Natural killer cell (primary cell): ENCODE data around the gene MTG1. TPM values are rescaled to one million over a fixed set of nuclear protein-coding genes. Genes with fewer than 3 reads are reported as not detected.

Source experiments
- ATAC-seq, 3 donors: fragments of 150-1000 bp in 2 of 3; fragments of 200-7000 bp in 1 of 3; cut with Tn5 transposase; 1 replicate in 1 of 3; 2 replicates in 2 of 3; pipeline ENCODE4 v1.10.0; 2021; ENCODE audit warnings: mild to moderate bottlenecking in 2 of 3, moderate library complexity in 2 of 3
- DNase-seq, 2 donors: peaks; one replicate each; pipeline versions ENCODE4 v3.0.0 to v3.0.0-alpha.2; 2013 to 2021; ENCODE audit warnings: mixed read lengths in 1 of 2
- H3K27ac ChIP-seq: one replicate; pipeline ENCODE4 v1.5.1; 2013; ENCODE audit warnings: mild to moderate bottlenecking, low read length
- H3K27me3 ChIP-seq: one replicate; pipeline ENCODE4 v1.6.1; 2013; ENCODE audit warnings: low read length; ENCODE audit not compliant: control insufficient read depth, insufficient read depth
- H3K36me3 ChIP-seq: one replicate; pipeline ENCODE4 v1.6.1; 2013; ENCODE audit warnings: low read length; ENCODE audit not compliant: control insufficient read depth, insufficient read depth
- H3K4me1 ChIP-seq: one replicate; pipeline ENCODE4 v1.6.1; 2013; ENCODE audit warnings: low read length; ENCODE audit not compliant: control insufficient read depth, insufficient read depth
- H3K4me3 ChIP-seq: one replicate; pipeline ENCODE4 v1.5.1; 2013; ENCODE audit warnings: low read length
- H3K9me3 ChIP-seq: one replicate; pipeline ENCODE4 v1.6.1; 2013; ENCODE audit warnings: low read length; ENCODE audit not compliant: control insufficient read depth, insufficient read depth
- H3K27ac Mint-ChIP-seq, 2 donors: one replicate each; pipeline ENCODE4 v1.8.0; 2022; ENCODE audit warnings: mild to moderate bottlenecking in 2 of 2, mixed read lengths in 2 of 2, moderate library complexity in 1 of 2
- H3K27me3 Mint-ChIP-seq, 2 donors: one replicate each; pipeline ENCODE4 v1.8.0; 2022; ENCODE audit warnings: low read depth in 2 of 2, mixed read lengths in 2 of 2
- H3K36me3 Mint-ChIP-seq: one replicate; pipeline ENCODE4 v1.8.0; 2022; ENCODE audit warnings: mixed read lengths
- H3K4me1 Mint-ChIP-seq, 2 donors: one replicate each; pipeline ENCODE4 v1.8.0; 2022; ENCODE audit warnings: mixed read lengths in 2 of 2
- H3K4me3 Mint-ChIP-seq: one replicate; pipeline ENCODE4 v1.8.0; 2022; ENCODE audit warnings: mild to moderate bottlenecking, moderate library complexity, mixed read lengths
- H3K9me3 Mint-ChIP-seq, 2 donors: one replicate each; pipeline ENCODE4 v1.8.0; 2022; ENCODE audit warnings: mixed read lengths in 2 of 2
- WGBS: methylation state at CpG from one replicate; pipeline ENCODE4 v1.1.7; 2013; ENCODE audit warnings: missing lambda C conversion rate; ENCODE audit not compliant: insufficient coverage; 5-methylcytosine and 5-hydroxymethylcytosine counted together
- intact Hi-C: fragments of 100-400 bp; cut with micrococcal nuclease; formaldehyde crosslinking; loops from one replicate; pipeline ENCODE4 v1.14.2; 2022
- total RNA-seq, 4 donors: library from RNA; stranded (reverse); fragments of 120-200 nt in 1 of 4; gene quantifications; one replicate each; pipeline versions ENCODE4 v1.2.3 to v1.2.4, GENCODE V29; 2013 to 2022
- TF ChIP-seq, protein P1 (sequence below): fragments of 200-600 bp; IDR thresholded peaks from one replicate; pipeline ENCODE4 v1.8.0; 2022; ENCODE audit warnings: antibody characterized with exemption

MTG1 gene
- total RNA-seq, 3 donors from 2014 or later (not counting 1 experiment from before 2014, with no cell fraction given), result 64.3 to 76.3 (median 67.1) TPM

DNA sequence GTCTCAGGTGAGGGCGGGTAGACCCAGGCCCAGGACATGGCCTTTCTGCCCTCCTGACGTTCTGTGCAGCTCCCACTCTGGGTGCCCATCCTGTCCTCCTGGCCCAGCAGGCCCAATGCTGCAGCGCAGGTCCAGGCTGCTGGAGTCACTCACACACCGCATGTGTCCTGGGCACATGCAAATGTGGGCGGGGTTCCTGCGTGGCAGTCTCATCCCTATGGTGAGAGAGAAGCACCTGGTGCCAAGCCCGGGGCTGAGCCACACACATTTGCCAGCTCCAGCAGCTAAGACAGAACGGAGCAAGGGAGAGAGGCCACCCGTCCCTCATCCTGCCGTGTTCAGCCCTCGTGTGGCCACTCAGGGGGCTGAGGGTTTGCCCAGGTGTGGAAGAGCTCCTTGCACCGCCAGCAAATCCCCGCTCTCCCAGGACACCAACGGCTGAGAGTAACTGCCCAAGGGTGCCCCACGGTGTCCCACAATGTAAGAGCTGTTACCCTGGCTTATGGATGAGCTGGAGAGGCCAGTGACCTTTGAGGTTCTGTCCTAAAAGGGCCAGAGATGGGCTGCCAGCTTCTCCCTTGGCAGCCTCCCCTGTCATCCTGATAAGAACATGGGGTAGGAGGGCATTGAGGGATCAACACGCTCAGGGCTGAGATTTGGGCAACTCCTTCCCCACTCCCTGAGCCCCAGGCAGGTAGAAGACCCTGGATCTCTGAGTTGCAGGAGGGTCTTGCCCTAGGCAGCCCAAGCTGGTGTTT is 40.6 kb upstream of the MTG1 start:
- Histone ChIP-seq H3K4me1 (peaks cover 10% of the 10 kb centered on the region), H3K36me3 (no peaks in the 10 kb centered on the region), H3K27ac (no peak overlapping the region), H3K4me3 (no peak overlapping the region), H3K27me3 (no peaks in the 10 kb centered on the region), H3K9me3 (no peaks in the 10 kb centered on the region)
- Mint-ChIP-seq H3K4me3 (no peak overlapping the region), H3K9me3 (no peaks in the 10 kb centered on the region), H3K4me1 (peaks cover 0 to 5% of the 10 kb centered on the region in 2 donors), H3K36me3 (no peaks in the 10 kb centered on the region), H3K27ac (no peak overlapping the region), H3K27me3 (peaks cover 0 to 6% of the 10 kb centered on the region in 2 donors)
- DNase-seq, result no peak
- WGBS, result 87% methylated on average over 16 of the region's 16 CpGs
- TF ChIP-seq, protein P1, sequence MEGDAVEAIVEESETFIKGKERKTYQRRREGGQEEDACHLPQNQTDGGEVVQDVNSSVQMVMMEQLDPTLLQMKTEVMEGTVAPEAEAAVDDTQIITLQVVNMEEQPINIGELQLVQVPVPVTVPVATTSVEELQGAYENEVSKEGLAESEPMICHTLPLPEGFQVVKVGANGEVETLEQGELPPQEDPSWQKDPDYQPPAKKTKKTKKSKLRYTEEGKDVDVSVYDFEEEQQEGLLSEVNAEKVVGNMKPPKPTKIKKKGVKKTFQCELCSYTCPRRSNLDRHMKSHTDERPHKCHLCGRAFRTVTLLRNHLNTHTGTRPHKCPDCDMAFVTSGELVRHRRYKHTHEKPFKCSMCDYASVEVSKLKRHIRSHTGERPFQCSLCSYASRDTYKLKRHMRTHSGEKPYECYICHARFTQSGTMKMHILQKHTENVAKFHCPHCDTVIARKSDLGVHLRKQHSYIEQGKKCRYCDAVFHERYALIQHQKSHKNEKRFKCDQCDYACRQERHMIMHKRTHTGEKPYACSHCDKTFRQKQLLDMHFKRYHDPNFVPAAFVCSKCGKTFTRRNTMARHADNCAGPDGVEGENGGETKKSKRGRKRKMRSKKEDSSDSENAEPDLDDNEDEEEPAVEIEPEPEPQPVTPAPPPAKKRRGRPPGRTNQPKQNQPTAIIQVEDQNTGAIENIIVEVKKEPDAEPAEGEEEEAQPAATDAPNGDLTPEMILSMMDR, result no peak
- ATAC-seq, result no peak
- intact Hi-C loops, result no loop called here

DNA sequence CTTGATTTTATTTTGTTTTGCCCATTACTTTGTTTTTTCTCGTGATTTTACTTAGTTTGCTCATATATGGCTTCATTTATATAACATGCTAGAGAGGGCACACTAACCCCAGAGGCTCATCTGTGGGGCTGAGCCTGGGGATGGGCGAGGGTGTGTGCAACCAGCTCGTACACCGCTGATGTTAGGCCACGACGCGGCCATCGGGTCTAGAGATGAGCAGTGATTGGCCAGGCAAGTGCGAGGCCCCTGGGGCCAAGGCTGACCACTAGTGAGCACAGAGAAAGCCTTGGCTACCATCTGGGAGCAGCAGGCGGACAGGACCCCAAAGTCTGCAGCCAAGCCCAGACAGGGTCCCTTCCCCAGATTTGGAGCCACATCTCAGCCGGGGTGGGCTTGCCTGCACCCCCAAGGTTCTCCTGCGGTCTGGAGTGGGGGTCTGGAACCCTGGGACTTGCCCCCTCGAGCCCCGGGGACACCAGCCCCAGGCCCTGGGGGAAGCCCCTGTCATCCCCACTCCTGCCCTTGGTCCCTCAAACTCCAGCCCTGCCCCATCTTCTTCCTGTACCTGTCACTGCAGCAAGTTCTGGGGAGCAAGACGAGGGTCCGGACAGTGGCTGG is 39.9 kb upstream of the MTG1 start:
- WGBS, result 83% methylated on average over 16 of the region's 16 CpGs
- no peaks in the 10 kb centered on the region for H3K36me3 Mint-ChIP-seq
- H3K4me1 ChIP-seq, result peaks cover 10% of the 10 kb centered on the region
- intact Hi-C loops, result no loop called here
- H3K9me3 Mint-ChIP-seq, result no peaks in the 10 kb centered on the region
- no peaks in the 10 kb centered on the region for H3K36me3 ChIP-seq
- no peak overlapping the region for H3K27ac Mint-ChIP-seq
- peaks cover 0 to 3% of the 10 kb centered on the region in 2 donors for H3K4me1 Mint-ChIP-seq
- no peaks in the 10 kb centered on the region for H3K27me3 ChIP-seq
- no peaks in the 10 kb centered on the region for H3K9me3 ChIP-seq
- no peak overlapping the region for H3K4me3 Mint-ChIP-seq
- H3K27me3 Mint-ChIP-seq, result peaks cover 0 to 4% of the 10 kb centered on the region in 2 donors
- no peak for DNase-seq
- TF ChIP-seq, protein P1, result no peak
- ATAC-seq, result no peak
- no peak overlapping the region for H3K27ac ChIP-seq
- H3K4me3 ChIP-seq, result no peak overlapping the region

DNA sequence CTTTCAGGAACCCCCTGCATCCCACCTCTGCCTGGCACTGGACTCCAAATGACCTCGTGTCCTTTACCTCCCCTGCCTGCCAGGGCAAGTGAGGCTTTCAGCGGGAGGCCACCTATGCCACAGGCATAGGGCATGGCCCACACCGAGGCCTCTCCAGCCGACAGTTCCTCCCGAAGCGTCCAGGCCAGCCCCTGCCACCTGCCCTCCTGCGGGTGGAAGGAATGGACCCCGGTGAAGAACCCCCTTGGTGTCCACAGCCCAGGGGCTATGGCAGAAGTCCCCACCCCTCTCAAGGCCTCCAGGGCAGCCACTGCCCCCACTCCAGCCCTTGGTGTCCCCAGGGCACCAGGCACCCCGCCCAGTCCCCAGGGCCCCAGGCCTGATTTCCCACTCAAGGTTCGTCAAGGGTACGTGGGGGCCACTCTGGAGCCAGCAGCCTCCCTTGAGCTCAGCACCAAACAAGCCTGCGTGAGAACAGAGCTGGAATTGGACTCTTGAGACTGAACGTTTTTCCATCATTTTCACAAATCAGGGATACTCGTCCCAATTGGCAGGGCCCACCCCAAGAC is 39.2 kb upstream of the MTG1 start:
- H3K4me1 ChIP-seq, result peaks cover 10% of the 10 kb centered on the region
- DNase-seq (no peak), ATAC-seq (no peak)
- H3K4me3 Mint-ChIP-seq, result no peak overlapping the region
- no peaks in the 10 kb centered on the region for H3K36me3 ChIP-seq
- WGBS, result 96% methylated on average over 14 of the region's 14 CpGs
- H3K27ac Mint-ChIP-seq, result no peak overlapping the region
- H3K9me3 Mint-ChIP-seq, result no peaks in the 10 kb centered on the region
- no peak overlapping the region for H3K27ac ChIP-seq
- no peaks in the 10 kb centered on the region for H3K27me3 ChIP-seq
- no peaks in the 10 kb centered on the region for H3K27me3 Mint-ChIP-seq
- TF ChIP-seq, protein P1, result no peak
- no peaks in the 10 kb centered on the region for H3K9me3 ChIP-seq
- no peak overlapping the region for H3K4me3 ChIP-seq
- H3K4me1 Mint-ChIP-seq, result no peaks in the 10 kb centered on the region
- intact Hi-C loops, result no loop called here
- no peaks in the 10 kb centered on the region for H3K36me3 Mint-ChIP-seq
